ENCODE data around the gene DIP2C. TPM values are rescaled to one million over a fixed set of nuclear protein-coding genes. Genes with fewer than 3 reads are reported as not detected.
A peak's percentile ranks its signal among the peaks of the same experiment; 100 is the strongest.

The DIP2C gene
- total RNA-seq, 1 experiment from 2014 or later, result 11.0 TPM

DNA sequence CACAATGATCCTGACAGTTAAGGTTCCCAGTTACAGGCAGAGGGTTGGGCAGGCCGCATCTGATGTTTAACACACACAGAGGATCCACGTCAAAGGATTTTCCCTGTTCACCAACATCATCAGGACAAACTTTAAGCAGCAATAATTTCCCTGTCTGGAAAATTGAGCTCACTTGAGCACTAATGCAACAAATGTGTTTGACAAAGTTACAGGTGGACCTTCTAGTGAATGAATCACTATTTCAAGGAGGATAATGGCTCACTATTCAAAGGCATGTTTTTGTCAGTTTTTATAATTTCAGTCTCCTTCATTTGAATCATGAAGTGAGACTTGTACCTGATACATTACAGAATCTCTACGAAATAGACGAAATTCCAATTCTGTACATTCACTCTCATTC lies 127.3 kb downstream of the DIP2C start (continued):
- TF ChIP-seq ZBTB21 (CRISPR knock-in tag; IDR thresholded peaks at IDR 0.05; ENCODE audit: borderline replicate concordance) (no peak), ZNF121 (CRISPR knock-in tag; IDR thresholded peaks at IDR 0.05) (no peak), TEAD4 (CRISPR knock-in tag; IDR thresholded peaks at IDR 0.05) (no peak), ESRRA (CRISPR knock-in tag; IDR thresholded peaks at IDR 0.05; ENCODE audit: borderline replicate concordance) (no peak), JAZF1 (CRISPR knock-in tag; IDR thresholded peaks at IDR 0.05) (no peak)
- TF ChIP-seq, protein P1, sequence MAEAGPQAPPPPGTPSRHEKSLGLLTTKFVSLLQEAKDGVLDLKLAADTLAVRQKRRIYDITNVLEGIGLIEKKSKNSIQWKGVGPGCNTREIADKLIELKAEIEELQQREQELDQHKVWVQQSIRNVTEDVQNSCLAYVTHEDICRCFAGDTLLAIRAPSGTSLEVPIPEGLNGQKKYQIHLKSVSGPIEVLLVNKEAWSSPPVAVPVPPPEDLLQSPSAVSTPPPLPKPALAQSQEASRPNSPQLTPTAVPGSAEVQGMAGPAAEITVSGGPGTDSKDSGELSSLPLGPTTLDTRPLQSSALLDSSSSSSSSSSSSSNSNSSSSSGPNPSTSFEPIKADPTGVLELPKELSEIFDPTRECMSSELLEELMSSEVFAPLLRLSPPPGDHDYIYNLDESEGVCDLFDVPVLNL (CRISPR knock-in tag; IDR thresholded peaks at IDR 0.05; ENCODE audit: borderline replicate concordance, low read depth), result no peak
- TF ChIP-seq, protein P2, sequence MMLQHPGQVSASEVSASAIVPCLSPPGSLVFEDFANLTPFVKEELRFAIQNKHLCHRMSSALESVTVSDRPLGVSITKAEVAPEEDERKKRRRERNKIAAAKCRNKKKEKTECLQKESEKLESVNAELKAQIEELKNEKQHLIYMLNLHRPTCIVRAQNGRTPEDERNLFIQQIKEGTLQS (CRISPR knock-in tag; conservative IDR thresholded peaks at IDR 0.05), result no peak
- TF ChIP-seq, protein P3, sequence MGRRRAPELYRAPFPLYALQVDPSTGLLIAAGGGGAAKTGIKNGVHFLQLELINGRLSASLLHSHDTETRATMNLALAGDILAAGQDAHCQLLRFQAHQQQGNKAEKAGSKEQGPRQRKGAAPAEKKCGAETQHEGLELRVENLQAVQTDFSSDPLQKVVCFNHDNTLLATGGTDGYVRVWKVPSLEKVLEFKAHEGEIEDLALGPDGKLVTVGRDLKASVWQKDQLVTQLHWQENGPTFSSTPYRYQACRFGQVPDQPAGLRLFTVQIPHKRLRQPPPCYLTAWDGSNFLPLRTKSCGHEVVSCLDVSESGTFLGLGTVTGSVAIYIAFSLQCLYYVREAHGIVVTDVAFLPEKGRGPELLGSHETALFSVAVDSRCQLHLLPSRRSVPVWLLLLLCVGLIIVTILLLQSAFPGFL (CRISPR knock-in tag; IDR thresholded peaks at IDR 0.05; ENCODE audit: borderline replicate concordance), result no peak
- TF ChIP-seq, protein P4, sequence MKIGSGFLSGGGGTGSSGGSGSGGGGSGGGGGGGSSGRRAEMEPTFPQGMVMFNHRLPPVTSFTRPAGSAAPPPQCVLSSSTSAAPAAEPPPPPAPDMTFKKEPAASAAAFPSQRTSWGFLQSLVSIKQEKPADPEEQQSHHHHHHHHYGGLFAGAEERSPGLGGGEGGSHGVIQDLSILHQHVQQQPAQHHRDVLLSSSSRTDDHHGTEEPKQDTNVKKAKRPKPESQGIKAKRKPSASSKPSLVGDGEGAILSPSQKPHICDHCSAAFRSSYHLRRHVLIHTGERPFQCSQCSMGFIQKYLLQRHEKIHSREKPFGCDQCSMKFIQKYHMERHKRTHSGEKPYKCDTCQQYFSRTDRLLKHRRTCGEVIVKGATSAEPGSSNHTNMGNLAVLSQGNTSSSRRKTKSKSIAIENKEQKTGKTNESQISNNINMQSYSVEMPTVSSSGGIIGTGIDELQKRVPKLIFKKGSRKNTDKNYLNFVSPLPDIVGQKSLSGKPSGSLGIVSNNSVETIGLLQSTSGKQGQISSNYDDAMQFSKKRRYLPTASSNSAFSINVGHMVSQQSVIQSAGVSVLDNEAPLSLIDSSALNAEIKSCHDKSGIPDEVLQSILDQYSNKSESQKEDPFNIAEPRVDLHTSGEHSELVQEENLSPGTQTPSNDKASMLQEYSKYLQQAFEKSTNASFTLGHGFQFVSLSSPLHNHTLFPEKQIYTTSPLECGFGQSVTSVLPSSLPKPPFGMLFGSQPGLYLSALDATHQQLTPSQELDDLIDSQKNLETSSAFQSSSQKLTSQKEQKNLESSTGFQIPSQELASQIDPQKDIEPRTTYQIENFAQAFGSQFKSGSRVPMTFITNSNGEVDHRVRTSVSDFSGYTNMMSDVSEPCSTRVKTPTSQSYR (CRISPR knock-in tag; IDR thresholded peaks at IDR 0.05), result no peak

DNA sequence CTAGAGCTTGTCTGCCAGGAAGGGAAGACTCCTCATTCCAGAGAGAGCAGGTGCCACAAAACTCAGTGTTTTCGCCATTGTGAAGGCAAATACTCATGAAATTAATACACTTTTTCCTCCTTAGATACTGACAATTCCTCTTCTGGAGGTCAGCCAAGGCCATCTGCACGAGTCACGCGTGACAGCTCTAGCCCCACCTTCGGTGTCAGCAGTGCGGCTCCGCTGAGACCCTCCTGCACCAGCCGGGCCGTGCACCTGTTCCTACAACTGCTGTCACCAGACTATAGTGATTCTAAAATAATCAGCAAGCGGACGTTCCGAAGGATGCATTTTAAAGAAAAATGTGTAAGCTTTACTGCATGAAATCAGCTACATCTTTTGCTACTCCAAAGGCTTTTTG lies 127.7 kb downstream of the DIP2C start:
- CTCF ChIA-PET, result interaction anchor here (0.9 kb wide), 1 partner anchor 50 kb away, joined by 4 read pairs; no protein-coding TSS in a partner anchor
- peak overlapping the region; percentile 60 for H3K27ac Mint-ChIP-seq
- H3K9me3 Mint-ChIP-seq, result peaks cover 26% of the 10 kb centered on the region
- H3K4me3 Mint-ChIP-seq, result no peak overlapping the region
- H3K4me1 Mint-ChIP-seq, result peaks cover 37% of the 10 kb centered on the region
- DNase-seq (ENCODE audit: low spot score) (no peak), ATAC-seq (no peak)
- H3K36me3 Mint-ChIP-seq, result peaks cover 13% of the 10 kb centered on the region
- POLR2A ChIA-PET, result no interaction called here
- no peaks in the 10 kb centered on the region for H3K27me3 Mint-ChIP-seq (ENCODE audit: low read depth)
- TF ChIP-seq, protein P5, sequence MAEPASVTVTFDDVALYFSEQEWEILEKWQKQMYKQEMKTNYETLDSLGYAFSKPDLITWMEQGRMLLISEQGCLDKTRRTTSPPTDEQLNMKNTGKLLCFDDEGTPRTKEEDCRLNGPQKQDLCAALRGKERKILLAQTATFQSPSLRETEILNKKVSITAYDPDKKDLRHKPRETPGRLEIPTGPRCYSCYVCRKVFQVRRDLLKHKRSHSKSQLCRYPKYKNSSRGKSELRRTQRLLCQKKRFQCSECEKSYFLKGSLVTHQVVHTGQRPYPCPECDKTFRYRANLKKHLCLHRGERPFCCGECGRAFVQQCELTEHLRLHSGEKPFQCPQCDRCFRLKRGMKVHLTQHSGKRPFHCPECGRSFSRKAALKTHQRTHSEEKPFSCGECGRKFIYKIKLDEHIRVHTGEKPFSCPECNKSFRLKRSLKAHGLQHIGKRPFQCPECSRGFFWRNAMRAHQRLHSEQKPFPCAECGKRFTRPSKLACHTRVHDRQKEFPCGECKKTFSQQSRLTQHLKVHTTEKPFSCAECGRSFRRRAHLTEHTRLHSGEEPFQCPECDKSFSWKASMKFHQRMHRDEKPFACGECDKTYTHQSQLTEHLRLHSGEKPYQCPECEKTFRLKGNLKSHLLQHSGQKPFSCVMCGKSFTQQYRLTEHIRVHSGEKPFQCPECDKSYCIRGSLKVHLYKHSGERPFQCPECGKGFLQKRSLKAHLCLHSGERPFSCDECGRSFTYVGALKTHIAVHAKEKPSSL (CRISPR knock-in tag; conservative IDR thresholded peaks at IDR 0.05), result no peak
- no peak for TF ChIP-seq TEAD4 (CRISPR knock-in tag; IDR thresholded peaks at IDR 0.05)
- TF ChIP-seq, protein P6, sequence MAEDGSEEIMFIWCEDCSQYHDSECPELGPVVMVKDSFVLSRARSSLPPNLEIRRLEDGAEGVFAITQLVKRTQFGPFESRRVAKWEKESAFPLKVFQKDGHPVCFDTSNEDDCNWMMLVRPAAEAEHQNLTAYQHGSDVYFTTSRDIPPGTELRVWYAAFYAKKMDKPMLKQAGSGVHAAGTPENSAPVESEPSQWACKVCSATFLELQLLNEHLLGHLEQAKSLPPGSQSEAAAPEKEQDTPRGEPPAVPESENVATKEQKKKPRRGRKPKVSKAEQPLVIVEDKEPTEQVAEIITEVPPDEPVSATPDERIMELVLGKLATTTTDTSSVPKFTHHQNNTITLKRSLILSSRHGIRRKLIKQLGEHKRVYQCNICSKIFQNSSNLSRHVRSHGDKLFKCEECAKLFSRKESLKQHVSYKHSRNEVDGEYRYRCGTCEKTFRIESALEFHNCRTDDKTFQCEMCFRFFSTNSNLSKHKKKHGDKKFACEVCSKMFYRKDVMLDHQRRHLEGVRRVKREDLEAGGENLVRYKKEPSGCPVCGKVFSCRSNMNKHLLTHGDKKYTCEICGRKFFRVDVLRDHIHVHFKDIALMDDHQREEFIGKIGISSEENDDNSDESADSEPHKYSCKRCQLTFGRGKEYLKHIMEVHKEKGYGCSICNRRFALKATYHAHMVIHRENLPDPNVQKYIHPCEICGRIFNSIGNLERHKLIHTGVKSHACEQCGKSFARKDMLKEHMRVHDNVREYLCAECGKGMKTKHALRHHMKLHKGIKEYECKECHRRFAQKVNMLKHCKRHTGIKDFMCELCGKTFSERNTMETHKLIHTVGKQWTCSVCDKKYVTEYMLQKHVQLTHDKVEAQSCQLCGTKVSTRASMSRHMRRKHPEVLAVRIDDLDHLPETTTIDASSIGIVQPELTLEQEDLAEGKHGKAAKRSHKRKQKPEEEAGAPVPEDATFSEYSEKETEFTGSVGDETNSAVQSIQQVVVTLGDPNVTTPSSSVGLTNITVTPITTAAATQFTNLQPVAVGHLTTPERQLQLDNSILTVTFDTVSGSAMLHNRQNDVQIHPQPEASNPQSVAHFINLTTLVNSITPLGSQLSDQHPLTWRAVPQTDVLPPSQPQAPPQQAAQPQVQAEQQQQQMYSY (CRISPR knock-in tag; IDR thresholded peaks at IDR 0.05), result no peak
- TF ChIP-seq, protein P7, sequence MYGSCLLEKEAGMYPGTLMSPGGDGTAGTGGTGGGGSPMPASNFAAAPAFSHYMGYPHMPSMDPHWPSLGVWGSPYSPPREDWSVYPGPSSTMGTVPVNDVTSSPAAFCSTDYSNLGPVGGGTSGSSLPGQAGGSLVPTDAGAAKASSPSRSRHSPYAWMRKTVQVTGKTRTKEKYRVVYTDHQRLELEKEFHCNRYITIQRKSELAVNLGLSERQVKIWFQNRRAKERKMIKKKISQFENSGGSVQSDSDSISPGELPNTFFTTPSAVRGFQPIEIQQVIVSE (CRISPR knock-in tag; IDR thresholded peaks at IDR 0.05; ENCODE audit: borderline replicate concordance), result no peak
- TF ChIP-seq ZNF232 (CRISPR knock-in tag; IDR thresholded peaks at IDR 0.05), result no peak
- TF ChIP-seq, protein P8, sequence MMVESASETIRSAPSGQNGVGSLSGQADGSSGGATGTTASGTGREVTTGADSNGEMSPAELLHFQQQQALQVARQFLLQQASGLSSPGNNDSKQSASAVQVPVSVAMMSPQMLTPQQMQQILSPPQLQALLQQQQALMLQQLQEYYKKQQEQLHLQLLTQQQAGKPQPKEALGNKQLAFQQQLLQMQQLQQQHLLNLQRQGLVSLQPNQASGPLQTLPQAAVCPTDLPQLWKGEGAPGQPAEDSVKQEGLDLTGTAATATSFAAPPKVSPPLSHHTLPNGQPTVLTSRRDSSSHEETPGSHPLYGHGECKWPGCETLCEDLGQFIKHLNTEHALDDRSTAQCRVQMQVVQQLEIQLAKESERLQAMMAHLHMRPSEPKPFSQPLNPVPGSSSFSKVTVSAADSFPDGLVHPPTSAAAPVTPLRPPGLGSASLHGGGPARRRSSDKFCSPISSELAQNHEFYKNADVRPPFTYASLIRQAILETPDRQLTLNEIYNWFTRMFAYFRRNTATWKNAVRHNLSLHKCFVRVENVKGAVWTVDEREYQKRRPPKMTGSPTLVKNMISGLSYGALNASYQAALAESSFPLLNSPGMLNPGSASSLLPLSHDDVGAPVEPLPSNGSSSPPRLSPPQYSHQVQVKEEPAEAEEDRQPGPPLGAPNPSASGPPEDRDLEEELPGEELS (CRISPR knock-in tag; IDR thresholded peaks at IDR 0.05), result no peak
- TF ChIP-seq, protein P9, sequence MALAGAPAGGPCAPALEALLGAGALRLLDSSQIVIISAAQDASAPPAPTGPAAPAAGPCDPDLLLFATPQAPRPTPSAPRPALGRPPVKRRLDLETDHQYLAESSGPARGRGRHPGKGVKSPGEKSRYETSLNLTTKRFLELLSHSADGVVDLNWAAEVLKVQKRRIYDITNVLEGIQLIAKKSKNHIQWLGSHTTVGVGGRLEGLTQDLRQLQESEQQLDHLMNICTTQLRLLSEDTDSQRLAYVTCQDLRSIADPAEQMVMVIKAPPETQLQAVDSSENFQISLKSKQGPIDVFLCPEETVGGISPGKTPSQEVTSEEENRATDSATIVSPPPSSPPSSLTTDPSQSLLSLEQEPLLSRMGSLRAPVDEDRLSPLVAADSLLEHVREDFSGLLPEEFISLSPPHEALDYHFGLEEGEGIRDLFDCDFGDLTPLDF (CRISPR knock-in tag; IDR thresholded peaks at IDR 0.05), result no peak
- TF ChIP-seq NR1H2 (CRISPR knock-in tag; IDR thresholded peaks at IDR 0.05), result no peak
- TF ChIP-seq ETV6 (CRISPR knock-in tag; IDR thresholded peaks at IDR 0.05), result no peak
- no peak for TF ChIP-seq ATF1 (CRISPR knock-in tag; IDR thresholded peaks at IDR 0.05)
- no peak for TF ChIP-seq ZNF396 (CRISPR knock-in tag; IDR thresholded peaks at IDR 0.05; ENCODE audit: borderline replicate concordance)
- TF ChIP-seq NR3C1 (CRISPR knock-in tag; conservative IDR thresholded peaks at IDR 0.05; ENCODE audit: low read depth), result no peak

Measured in WTC11 (cell line).